GM12878 (cell line): Measurements from ENCODE around the gene LRP1B. TPM values are rescaled to one million over a fixed set of nuclear protein-coding genes. Genes with fewer than 3 reads are reported as not detected.

Experiments used
- ATAC-seq: fragments of 200-7000 bp; cut with Tn5 transposase; 3 replicates; pipeline ENCODE4 v1.9.1; 2020; ENCODE audit warnings: mild to moderate bottlenecking, moderate library complexity
- BruUV-seq: library from RNA; stranded (reverse); fragments of 400-500 nt; replicated peaks from 2 replicates; lab custom pipeline; 2021; lab: Mats Ljungman, UMichigan
- CTCF ChIA-PET: fragments of 300-600 bp; sonication (Branson Sonifier 250); formaldehyde crosslinking; extraction: SDS; loops from one replicate; lab custom pipeline; 2021; ENCODE audit warnings: inconsistent platforms; lab: Yijun Ruan, JAX
- POLR2A ChIA-PET: fragments of 350-600 bp; formaldehyde crosslinking; extraction: SDS; loops from one replicate; lab custom pipeline; 2021; ENCODE audit warnings: inconsistent platforms; lab: Charles Lee
- RAD21 ChIA-PET: fragments of 300-600 bp; sonication (Branson Sonifier 250); formaldehyde crosslinking; loops from one replicate; lab custom pipeline; 2023; ENCODE audit warnings: antibody characterized with exemption; ENCODE audit not compliant: unreplicated experiment; lab: Charles Lee
- SMC1A ChIA-PET: fragments of 300-600 bp; sonication (Branson Sonifier 250); formaldehyde crosslinking; loops from one replicate; lab custom pipeline; 2023; ENCODE audit not compliant: unreplicated experiment, uncharacterized antibody; lab: Charles Lee
- DNase-seq: peaks from one replicate; pipeline ENCODE4 v3.0.0-alpha.2; 2011; ENCODE audit warnings: low read depth, low spot score
- FAIRE-seq: peaks from 3 replicates; lab custom pipeline; 2011; peaks lifted over from hg19 to GRCh38; lab: Jason Lieb, UNC
- H2AFZ ChIP-seq: 2 replicates; pipeline ENCODE4 v1.6.0; 2011; ENCODE audit warnings: low read depth, low read length, control low read depth; ENCODE audit not compliant: control insufficient read depth
- H3K27ac ChIP-seq: 2 replicates; pipeline ENCODE4 v1.5.1; 2011; ENCODE audit warnings: control low read depth; ENCODE audit not compliant: control insufficient read depth, insufficient read depth
- H3K27me3 ChIP-seq, 2 experiments: replicated peaks in 1 of 2; 2 replicates each; pipeline versions ENCODE4 v1.6.0 to v1.6.1; 2011; ENCODE audit warnings: low read length in 1 of 2; ENCODE audit not compliant: control insufficient read depth in 2 of 2, insufficient read depth in 2 of 2
- H3K36me3 ChIP-seq, 2 experiments: 2 replicates each; pipeline ENCODE4 v1.5.1; 2011; ENCODE audit warnings: low read length in 1 of 2; ENCODE audit not compliant: control insufficient read depth in 2 of 2, insufficient read depth in 2 of 2
- H3K4me1 ChIP-seq: 2 replicates; pipeline ENCODE4 v1.6.1; 2011; ENCODE audit warnings: mild to moderate bottlenecking, low read length, moderate library complexity, mixed read lengths; ENCODE audit not compliant: control insufficient read depth, insufficient read depth
- H3K4me2 ChIP-seq: 2 replicates; pipeline ENCODE4 v1.6.0; 2011; ENCODE audit warnings: control low read depth; ENCODE audit not compliant: control insufficient read depth, insufficient read depth
- H3K4me3 ChIP-seq: fragments of 200-600 bp; sonication (generic); 2 replicates; pipeline ENCODE4 v1.5.1; 2016
- H3K79me2 ChIP-seq: 2 replicates; pipeline ENCODE4 v1.6.0; 2011; ENCODE audit warnings: low read length; ENCODE audit not compliant: control insufficient read depth, insufficient read depth
- H3K9ac ChIP-seq: 2 replicates; pipeline ENCODE4 v1.8.0; 2011; ENCODE audit warnings: low read length, control low read depth, mixed read lengths; ENCODE audit not compliant: control insufficient read depth, insufficient read depth
- H3K9me3 ChIP-seq: replicated peaks from 3 replicates; pipeline ENCODE4 v1.5.1; 2011; ENCODE audit warnings: mild to moderate bottlenecking, low read length; ENCODE audit not compliant: control insufficient read depth, insufficient read depth
- H4K20me1 ChIP-seq: 2 replicates; pipeline ENCODE4 v1.6.0; 2011; ENCODE audit not compliant: control insufficient read depth, insufficient read depth
- BHLHE40 ChIP-seq, 2 experiments: fragments of 450-650 bp in 1 of 2; IDR thresholded peaks; 2 replicates each; pipeline ENCODE4 v1.6.1; 2011 to 2017; ENCODE audit warnings: low read depth in 2 of 2, borderline replicate concordance in 1 of 2, improper control_type of control experiment in 1 of 2, low read length in 1 of 2, mild to moderate bottlenecking in 1 of 2
- CBX5 ChIP-seq: sonication (generic); IDR thresholded peaks from 2 replicates; pipeline ENCODE4 v1.6.1; 2016; ENCODE audit warnings: low read depth, moderate library complexity, mild to moderate bottlenecking, inconsistent platforms
- EED ChIP-seq: sonication (generic); IDR thresholded peaks from 2 replicates; pipeline ENCODE4 v1.6.1; 2016; ENCODE audit warnings: antibody characterized with exemption, low read depth
- FOS ChIP-seq: IDR thresholded peaks from 3 replicates; pipeline ENCODE4 v1.6.1; 2011; ENCODE audit warnings: borderline replicate concordance; ENCODE audit not compliant: insufficient read length; ENCODE audit errors: extremely low read depth
- HDAC6 ChIP-seq: fragments of 200-600 bp; sonication (generic); IDR thresholded peaks from one replicate; pipeline ENCODE4 v1.8.0; 2017; ENCODE audit warnings: antibody characterized with exemption; ENCODE audit not compliant: unreplicated experiment
- JUND ChIP-seq: IDR thresholded peaks from 2 replicates; pipeline ENCODE4 v1.6.1; 2012; ENCODE audit warnings: low read depth, mild to moderate bottlenecking, low read length, improper control_type of control experiment, moderate library complexity
- MYB ChIP-seq: fragments of 150-350 bp; IDR thresholded peaks from 2 replicates; pipeline ENCODE4 v1.6.1; 2014; ENCODE audit warnings: mild to moderate bottlenecking, low read depth, low read length, borderline replicate concordance
- SUPT20H ChIP-seq: IDR thresholded peaks from 2 replicates; pipeline ENCODE4 v1.6.1; 2011; ENCODE audit warnings: low read depth, mild to moderate bottlenecking, low read length, moderate library complexity, borderline replicate concordance; ENCODE audit not compliant: control insufficient read depth
- TARDBP ChIP-seq: IDR thresholded peaks from 2 replicates; pipeline ENCODE4 v1.6.1; 2016; ENCODE audit warnings: borderline replicate concordance
- WGBS: methylation state at CpG from one replicate; pipeline ENCODE4 v1.1.6; 2016; ENCODE audit warnings: low lambda C conversion rate; ENCODE audit not compliant: insufficient replicate concordance, insufficient coverage; ENCODE audit errors: missing lambda C conversion rate; 5-methylcytosine and 5-hydroxymethylcytosine counted together
- in situ Hi-C: fragments of 300-500 bp; cut with MboI; formaldehyde crosslinking; loops from 9 replicates; pipeline ENCODE4 v1.14.3; 2018; ENCODE audit warnings: mixed read lengths
- intact Hi-C: fragments of 100-400 bp; cut with micrococcal nuclease; formaldehyde crosslinking; loops from one replicate; pipeline ENCODE4 v1.14.2; 2022; ENCODE audit not compliant: unreplicated experiment
- polyA plus RNA-seq, 11 experiments: library from polyadenylated mRNA; depleted of rRNA in 4 of 11; unstranded in 6 of 11; stranded (reverse) in 5 of 11; fragments of >200 nt; fragmentation: Nextera tagmentation in 4 of 11; fragmentation: Illumina TruSeq in 1 of 11; extraction: Ambion mirVana in 4 of 11; extraction: Trizol in 1 of 11; gene quantifications; 1 replicate in 1 of 11; 2 replicates in 10 of 11; pipeline versions ENCODE4 v1.2.1 to v1.2.3, GENCODE V29; 2011 to 2016; ENCODE audit warnings: inconsistent platforms in 2 of 11, missing spikeins in 2 of 11, low read depth in 1 of 11
- total RNA-seq, 4 experiments: library from RNA; depleted of rRNA in 3 of 4; stranded (reverse); fragments of >200 nt in 3 of 4; fragmentation: Illumina TruSeq in 1 of 4; extraction: Trizol in 1 of 4; gene quantifications; 2 replicates each; pipeline versions ENCODE4 v1.2.1 to v1.2.3, GENCODE V29; 2013 to 2021
- TF ChIP-seq, protein P1 (sequence below): fragments of 450-650 bp; IDR thresholded peaks from 2 replicates; pipeline ENCODE4 v1.6.1; 2017; ENCODE audit warnings: mild to moderate bottlenecking, moderate library complexity

The LRP1B gene
- total and polyA plus RNA-seq, 10 of the 15 experiments (the other 5 are each of a cell fraction or from before 2014, with no cell fraction given), result under 0.01 to 0.06 (median 0.03) TPM; not detected in 5

DNA sequence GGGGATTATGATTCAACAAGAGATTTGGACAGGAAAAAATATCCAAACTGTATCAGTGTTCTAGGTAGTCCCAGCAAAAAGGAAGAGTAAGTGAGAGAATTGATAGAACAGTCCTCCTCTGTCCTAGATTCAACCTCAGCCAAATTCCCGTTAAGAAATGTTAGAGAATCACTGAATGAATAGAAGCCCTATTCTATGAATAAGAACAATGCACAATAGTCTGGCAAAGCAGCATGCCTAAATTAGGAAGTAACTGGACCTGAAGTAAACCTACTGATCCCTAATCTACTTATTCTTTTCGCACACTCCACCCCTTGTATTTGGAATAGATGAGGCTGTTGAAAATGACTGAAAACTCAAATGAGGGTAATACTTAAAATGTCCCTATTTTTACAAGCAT, 1665.5 kb downstream of the LRP1B start:
- TF ChIP-seq CBX5 (no peak), BHLHE40 (IDR thresholded peaks at IDR 0.05; ENCODE audit: borderline replicate concordance in 1 of 2, low read depth in 2 of 2, low read length in 1 of 2) (no peak), TARDBP (no peak), EED (no peak), HDAC6 (no peak), MYB (no peak), SUPT20H (no peak), FOS (no peak), JUND (no peak)
- TF ChIP-seq, protein P1, sequence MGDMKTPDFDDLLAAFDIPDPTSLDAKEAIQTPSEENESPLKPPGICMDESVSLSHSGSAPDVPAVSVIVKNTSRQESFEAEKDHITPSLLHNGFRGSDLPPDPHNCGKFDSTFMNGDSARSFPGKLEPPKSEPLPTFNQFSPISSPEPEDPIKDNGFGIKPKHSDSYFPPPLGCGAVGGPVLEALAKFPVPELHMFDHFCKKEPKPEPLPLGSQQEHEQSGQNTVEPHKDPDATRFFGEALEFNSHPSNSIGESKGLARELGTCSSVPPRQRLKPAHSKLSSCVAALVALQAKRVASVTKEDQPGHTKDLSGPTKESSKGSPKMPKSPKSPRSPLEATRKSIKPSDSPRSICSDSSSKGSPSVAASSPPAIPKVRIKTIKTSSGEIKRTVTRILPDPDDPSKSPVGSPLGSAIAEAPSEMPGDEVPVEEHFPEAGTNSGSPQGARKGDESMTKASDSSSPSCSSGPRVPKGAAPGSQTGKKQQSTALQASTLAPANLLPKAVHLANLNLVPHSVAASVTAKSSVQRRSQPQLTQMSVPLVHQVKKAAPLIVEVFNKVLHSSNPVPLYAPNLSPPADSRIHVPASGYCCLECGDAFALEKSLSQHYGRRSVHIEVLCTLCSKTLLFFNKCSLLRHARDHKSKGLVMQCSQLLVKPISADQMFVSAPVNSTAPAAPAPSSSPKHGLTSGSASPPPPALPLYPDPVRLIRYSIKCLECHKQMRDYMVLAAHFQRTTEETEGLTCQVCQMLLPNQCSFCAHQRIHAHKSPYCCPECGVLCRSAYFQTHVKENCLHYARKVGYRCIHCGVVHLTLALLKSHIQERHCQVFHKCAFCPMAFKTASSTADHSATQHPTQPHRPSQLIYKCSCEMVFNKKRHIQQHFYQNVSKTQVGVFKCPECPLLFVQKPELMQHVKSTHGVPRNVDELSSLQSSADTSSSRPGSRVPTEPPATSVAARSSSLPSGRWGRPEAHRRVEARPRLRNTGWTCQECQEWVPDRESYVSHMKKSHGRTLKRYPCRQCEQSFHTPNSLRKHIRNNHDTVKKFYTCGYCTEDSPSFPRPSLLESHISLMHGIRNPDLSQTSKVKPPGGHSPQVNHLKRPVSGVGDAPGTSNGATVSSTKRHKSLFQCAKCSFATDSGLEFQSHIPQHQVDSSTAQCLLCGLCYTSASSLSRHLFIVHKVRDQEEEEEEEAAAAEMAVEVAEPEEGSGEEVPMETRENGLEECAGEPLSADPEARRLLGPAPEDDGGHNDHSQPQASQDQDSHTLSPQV, result no peak
- Histone ChIP-seq H2AFZ (no peak overlapping the region), H3K4me2 (no peak overlapping the region), H3K27me3 (no peaks in the 10 kb centered on the region), H3K79me2 (no peaks in the 10 kb centered on the region), H3K36me3 (no peaks in the 10 kb centered on the region), H3K9ac (no peak overlapping the region), H3K4me1 (no peaks in the 10 kb centered on the region), H4K20me1 (no peaks in the 10 kb centered on the region), H3K9me3 (no peaks in the 10 kb centered on the region), H3K4me3 (no peak overlapping the region), H3K27ac (no peak overlapping the region)
- 38% methylated on average over 2 of the region's 2 CpGs for WGBS
- ChIA-PET CTCF (no interaction called here), RAD21 (no interaction called here), POLR2A (no interaction called here), SMC1A (no interaction called here)
- intact Hi-C loops, result loop anchor here (5.0 kb wide), 1 partner anchor 237 kb away; no protein-coding TSS in a partner anchor
- BruUV-seq, result no TSS peak
- in situ Hi-C loops, result no loop called here
- no peak for ATAC-seq
- DNase-seq, result no peak
- FAIRE-seq, result no peak
